ENCODE results near the gene KAT8.
"Not testable (repeated sequence)": the region's sequence is repeated elsewhere in the genome, so short reads cannot be mapped to it uniquely, and the experiment has no call there.

KAT8 gene

GRCh38 chr16:31149894-31150890 lies 32.7 kb downstream of the KAT8 start, which contains the start of gene PRSS36:
TSS of gene PRSS36 (minus strand) at chr16:31150066. CDS start at chr16:31150035, 31 bp downstream.
- H3K27me3 ChIP-seq (replicated peaks in 2 of 5; ENCODE audit: control insufficient read depth in 4 of 5, insufficient read depth in 5 of 5, low read length in 4 of 5): no peaks in the 10 kb centered on the region
- no peaks in the 10 kb centered on the region for H3K9me3 ChIP-seq (ENCODE audit: control extremely low read depth in 1 of 5, control insufficient read depth in 4 of 5, insufficient read depth in 2 of 5, low read depth in 1 of 5, low read length in 4 of 5)
- H3K27ac ChIP-seq (ENCODE audit: insufficient read depth in 1 of 2, low read depth in 1 of 2, low read length in 2 of 2, poor library complexity in 1 of 2, severe bottlenecking in 2 of 2): no peak within 1 kb of the TSS
- H3K4me3 ChIP-seq (ENCODE audit: control insufficient read depth in 1 of 7, extremely low read depth in 1 of 7, insufficient read depth in 4 of 7, low read depth in 2 of 7, low read length in 6 of 7): no peak within 1 kb of the TSS
- peaks cover 0 to 32% (median 21%) of the 10 kb centered on the region in 4 experiments for H3K4me1 ChIP-seq (ENCODE audit: control extremely low read depth in 1 of 4, control insufficient read depth in 4 of 4, insufficient read depth in 4 of 4, low read length in 3 of 4)
- no peaks in the 10 kb centered on the region for H3K36me3 ChIP-seq (ENCODE audit: control insufficient read depth in 4 of 4, insufficient read depth in 4 of 4, low read length in 3 of 4)
- 92% methylated on average over 9 of the region's 11 CpGs for WGBS (ENCODE audit: insufficient coverage)
- DNase-seq: no peak
- POLR2A ChIA-PET: interaction anchor here (0.5 kb wide), 1 partner anchor 103 kb away, joined by 4 read pairs; no protein-coding TSS in a partner anchor
- CTCF ChIA-PET: interaction anchor here (1.0 to 2.9 kb wide), 2 partner anchors 8 to 14 kb away, joined by 3 to 13 read pairs; no protein-coding TSS in a partner anchor

GRCh38 chr16:31150976-31151375 lies 33.5 kb downstream of the KAT8 start:
- not testable (repeated sequence) for H3K27ac ChIP-seq (ENCODE audit: insufficient read depth in 1 of 2, low read depth in 1 of 2, low read length in 2 of 2, poor library complexity in 1 of 2, severe bottlenecking in 2 of 2); H3K4me3 ChIP-seq (ENCODE audit: control insufficient read depth in 1 of 7, extremely low read depth in 1 of 7, insufficient read depth in 4 of 7, low read depth in 2 of 7, low read length in 6 of 7); H3K9me3 ChIP-seq (ENCODE audit: control extremely low read depth in 1 of 5, control insufficient read depth in 4 of 5, insufficient read depth in 2 of 5, low read depth in 1 of 5, low read length in 4 of 5); H3K36me3 ChIP-seq (ENCODE audit: control insufficient read depth in 4 of 4, insufficient read depth in 4 of 4, low read length in 3 of 4); H3K27me3 ChIP-seq (replicated peaks in 2 of 5; ENCODE audit: control insufficient read depth in 4 of 5, insufficient read depth in 5 of 5, low read length in 4 of 5); DNase-seq
- WGBS (ENCODE audit: insufficient coverage): 50% methylated on average over 2 of the region's 6 CpGs
- ChIA-PET CTCF (interaction anchor here (2.9 kb wide), 1 partner anchor 9 kb away, joined by 13 read pairs; no protein-coding TSS in a partner anchor), POLR2A (interaction anchor here (0.5 kb wide), 1 partner anchor 104 kb away, joined by 4 read pairs; no protein-coding TSS in a partner anchor)
- peaks cover 0 to 32% (median 21%) of the 10 kb centered on the region in 4 experiments for H3K4me1 ChIP-seq (ENCODE audit: control extremely low read depth in 1 of 4, control insufficient read depth in 4 of 4, insufficient read depth in 4 of 4, low read length in 3 of 4)

GRCh38 chr16:31157136-31157535 lies 39.7 kb downstream of the KAT8 start:
- CTCF ChIA-PET: interaction anchor here (0.6 to 3.8 kb wide), 11 partner anchors 9 to 177 kb away, joined by 3 to 19 read pairs (median 4); no protein-coding TSS in a partner anchor
- H3K36me3 ChIP-seq (ENCODE audit: control insufficient read depth in 4 of 4, insufficient read depth in 4 of 4, low read length in 3 of 4): no peaks in the 10 kb centered on the region
- H3K27ac ChIP-seq (ENCODE audit: insufficient read depth in 1 of 2, low read depth in 1 of 2, low read length in 2 of 2, poor library complexity in 1 of 2, severe bottlenecking in 2 of 2): no peak overlapping the region
- H3K4me1 ChIP-seq (ENCODE audit: control extremely low read depth in 1 of 4, control insufficient read depth in 4 of 4, insufficient read depth in 4 of 4, low read length in 3 of 4): peaks cover 0 to 11% (median 6%) of the 10 kb centered on the region in 4 experiments
- POLR2A ChIA-PET: interaction anchor here (0.6 to 1.1 kb wide), 5 partner anchors 20 to 302 kb away, joined by 3 to 4 read pairs (median 3); partner anchors contain the start of genes ZNF646 and ZNF668
- H3K27me3 ChIP-seq (replicated peaks in 2 of 5; ENCODE audit: control insufficient read depth in 4 of 5, insufficient read depth in 5 of 5, low read length in 4 of 5): peaks cover 0 to 1% (median 0%) of the 10 kb centered on the region in 5 experiments
- DNase-seq: peak in 2 of 3 donors; percentile 68 to 74
- no peaks in the 10 kb centered on the region for H3K9me3 ChIP-seq (ENCODE audit: control extremely low read depth in 1 of 5, control insufficient read depth in 4 of 5, insufficient read depth in 2 of 5, low read depth in 1 of 5, low read length in 4 of 5)
- WGBS (ENCODE audit: insufficient coverage): 5% methylated on average over 7 of the region's 8 CpGs
- peak overlapping the region in 2 of 7 experiments; percentile 11 to 50 for H3K4me3 ChIP-seq (ENCODE audit: control insufficient read depth in 1 of 7, extremely low read depth in 1 of 7, insufficient read depth in 4 of 7, low read depth in 2 of 7, low read length in 6 of 7)

GRCh38 chr16:31167315-31167714 lies 49.9 kb downstream of the KAT8 start:
- Histone ChIP-seq H3K36me3 (ENCODE audit: control insufficient read depth in 4 of 4, insufficient read depth in 4 of 4, low read length in 3 of 4) (no peaks in the 10 kb centered on the region), H3K27ac (ENCODE audit: insufficient read depth in 1 of 2, low read depth in 1 of 2, low read length in 2 of 2, poor library complexity in 1 of 2, severe bottlenecking in 2 of 2) (no peak overlapping the region), H3K27me3 (replicated peaks in 2 of 5; ENCODE audit: control insufficient read depth in 4 of 5, insufficient read depth in 5 of 5, low read length in 4 of 5) (no peaks in the 10 kb centered on the region), H3K4me3 (ENCODE audit: control insufficient read depth in 1 of 7, extremely low read depth in 1 of 7, insufficient read depth in 4 of 7, low read depth in 2 of 7, low read length in 6 of 7) (no peak overlapping the region), H3K9me3 (ENCODE audit: control extremely low read depth in 1 of 5, control insufficient read depth in 4 of 5, insufficient read depth in 2 of 5, low read depth in 1 of 5, low read length in 4 of 5) (no peaks in the 10 kb centered on the region), H3K4me1 (ENCODE audit: control extremely low read depth in 1 of 4, control insufficient read depth in 4 of 4, insufficient read depth in 4 of 4, low read length in 3 of 4) (no peaks in the 10 kb centered on the region)
- 78% methylated on average over 4 of the region's 8 CpGs for WGBS (ENCODE audit: insufficient coverage)
- POLR2A ChIA-PET: no interaction called here
- no peak for DNase-seq
- CTCF ChIA-PET: interaction anchor here (0.9 to 4.0 kb wide), 2 partner anchors 10 to 19 kb away, joined by 3 to 17 read pairs; no protein-coding TSS in a partner anchor

GRCh38 chr16:31168848-31169247 lies 51.4 kb downstream of the KAT8 start:
- no peak overlapping the region for H3K27ac ChIP-seq (ENCODE audit: insufficient read depth in 1 of 2, low read depth in 1 of 2, low read length in 2 of 2, poor library complexity in 1 of 2, severe bottlenecking in 2 of 2)
- DNase-seq: no peak
- ChIA-PET POLR2A (interaction anchor here (1.1 kb wide), 1 partner anchor 11 kb away, joined by 3 read pairs; the partner anchor contains the start of gene FUS), CTCF (interaction anchor here (4.0 kb wide), 1 partner anchor 11 kb away, joined by 17 read pairs; no protein-coding TSS in a partner anchor)
- H3K9me3 ChIP-seq (ENCODE audit: control extremely low read depth in 1 of 5, control insufficient read depth in 4 of 5, insufficient read depth in 2 of 5, low read depth in 1 of 5, low read length in 4 of 5): no peaks in the 10 kb centered on the region
- no peaks in the 10 kb centered on the region for H3K27me3 ChIP-seq (replicated peaks in 2 of 5; ENCODE audit: control insufficient read depth in 4 of 5, insufficient read depth in 5 of 5, low read length in 4 of 5)
- no peak overlapping the region for H3K4me3 ChIP-seq (ENCODE audit: control insufficient read depth in 1 of 7, extremely low read depth in 1 of 7, insufficient read depth in 4 of 7, low read depth in 2 of 7, low read length in 6 of 7)
- 100% methylated on average over 1 of the region's 2 CpGs for WGBS (ENCODE audit: insufficient coverage)
- no peaks in the 10 kb centered on the region for H3K36me3 ChIP-seq (ENCODE audit: control insufficient read depth in 4 of 4, insufficient read depth in 4 of 4, low read length in 3 of 4)
- no peaks in the 10 kb centered on the region for H3K4me1 ChIP-seq (ENCODE audit: control extremely low read depth in 1 of 4, control insufficient read depth in 4 of 4, insufficient read depth in 4 of 4, low read length in 3 of 4)

- CTCF ChIA-PET: interaction anchor here (1.2 kb wide), 1 partner anchor 18 kb away, joined by 3 read pairs; no protein-coding TSS in a partner anchor
- H3K9me3 ChIP-seq (ENCODE audit: control extremely low read depth in 1 of 5, control insufficient read depth in 4 of 5, insufficient read depth in 2 of 5, low read depth in 1 of 5, low read length in 4 of 5); H3K27ac ChIP-seq (ENCODE audit: insufficient read depth in 1 of 2, low read depth in 1 of 2, low read length in 2 of 2, poor library complexity in 1 of 2, severe bottlenecking in 2 of 2); H3K36me3 ChIP-seq (ENCODE audit: control insufficient read depth in 4 of 4, insufficient read depth in 4 of 4, low read length in 3 of 4); H3K27me3 ChIP-seq (replicated peaks in 2 of 5; ENCODE audit: control insufficient read depth in 4 of 5, insufficient read depth in 5 of 5, low read length in 4 of 5); H3K4me3 ChIP-seq (ENCODE audit: control insufficient read depth in 1 of 7, extremely low read depth in 1 of 7, insufficient read depth in 4 of 7, low read depth in 2 of 7, low read length in 6 of 7); H3K4me1 ChIP-seq (ENCODE audit: control extremely low read depth in 1 of 4, control insufficient read depth in 4 of 4, insufficient read depth in 4 of 4, low read length in 3 of 4); POLR2A ChIA-PET: not testable (repeated sequence)
- no CpG with 5 or more reads among the region's 2 CpGs for WGBS (ENCODE audit: insufficient coverage)
- DNase-seq: peak in 1 of 3 donors; percentile 51
Observed at GRCh38 chr16:31170048-31170447, 52.6 kb downstream of the KAT8 start.

Data from common myeloid progenitor, CD34-positive (primary cell).